HG03159 (cell line): ENCODE data around the gene SEMA6A.
A peak's percentile ranks its signal among the peaks of the same experiment; 100 is the strongest.
"Not testable (repeated sequence)": the region's sequence is repeated elsewhere in the genome, so short reads cannot be mapped to it uniquely, and the experiment has no call there.

ENCODE experiments used
- ATAC-seq: cut with Tn5 transposase; IDR thresholded peaks from one replicate; pipeline ENCODE4 v1.9.1; 2021; ENCODE audit warnings: mild to moderate bottlenecking, moderate library complexity; ENCODE audit not compliant: unreplicated experiment

The SEMA6A gene

GRCh38 chr5:116554764-116555163 lies 19.9 kb downstream of the SEMA6A start:
- no peak for ATAC-seq

GRCh38 chr5:116553366-116553765 lies 21.3 kb downstream of the SEMA6A start:
- ATAC-seq, result no peak

DNA sequence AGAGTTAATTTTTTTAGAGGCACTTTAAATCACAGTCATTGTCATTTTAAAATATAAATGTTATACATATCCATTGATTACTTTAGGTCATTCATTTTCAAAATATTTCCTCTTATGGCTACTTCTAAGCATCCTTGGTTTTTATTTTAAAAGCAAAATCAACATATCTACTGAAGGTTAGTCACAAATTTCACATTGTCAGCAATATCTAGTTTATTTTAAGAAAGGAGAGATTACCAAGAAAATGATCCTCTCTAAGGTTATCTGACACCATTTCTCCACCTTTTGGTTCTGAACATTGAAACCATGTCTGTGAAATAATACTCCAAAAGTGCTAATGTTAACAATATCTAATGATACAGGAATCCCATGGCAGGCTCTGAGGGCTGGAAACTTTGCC lies 24.5 kb downstream of the SEMA6A start:
- ATAC-seq, result no peak

DNA sequence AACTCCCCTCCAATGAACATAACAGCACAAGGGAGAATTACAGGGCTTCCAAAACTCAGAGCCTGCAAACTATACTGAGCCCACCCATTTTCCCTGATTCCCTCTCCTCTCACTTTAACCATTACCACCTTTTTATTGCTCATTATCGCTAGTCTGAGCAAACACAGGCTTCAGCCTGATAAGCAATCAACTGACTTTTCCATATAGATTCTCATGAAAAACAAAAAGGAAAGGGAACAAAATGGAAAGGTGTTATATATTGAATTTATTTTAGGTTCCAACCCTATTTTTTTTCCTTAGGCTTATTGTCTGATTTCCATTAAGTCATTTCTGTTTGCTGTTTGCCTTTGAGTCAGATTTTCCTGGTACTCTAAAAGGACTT lies 27.9 kb downstream of the SEMA6A start:
- no peak for ATAC-seq

GRCh38 chr5:116546033-116546742 lies 28.4 kb downstream of the SEMA6A start:
- ATAC-seq, result no peak

- ATAC-seq, result not testable (repeated sequence)
Observed at GRCh38 chr5:116545465-116545864, 29.2 kb downstream of the SEMA6A start.

DNA sequence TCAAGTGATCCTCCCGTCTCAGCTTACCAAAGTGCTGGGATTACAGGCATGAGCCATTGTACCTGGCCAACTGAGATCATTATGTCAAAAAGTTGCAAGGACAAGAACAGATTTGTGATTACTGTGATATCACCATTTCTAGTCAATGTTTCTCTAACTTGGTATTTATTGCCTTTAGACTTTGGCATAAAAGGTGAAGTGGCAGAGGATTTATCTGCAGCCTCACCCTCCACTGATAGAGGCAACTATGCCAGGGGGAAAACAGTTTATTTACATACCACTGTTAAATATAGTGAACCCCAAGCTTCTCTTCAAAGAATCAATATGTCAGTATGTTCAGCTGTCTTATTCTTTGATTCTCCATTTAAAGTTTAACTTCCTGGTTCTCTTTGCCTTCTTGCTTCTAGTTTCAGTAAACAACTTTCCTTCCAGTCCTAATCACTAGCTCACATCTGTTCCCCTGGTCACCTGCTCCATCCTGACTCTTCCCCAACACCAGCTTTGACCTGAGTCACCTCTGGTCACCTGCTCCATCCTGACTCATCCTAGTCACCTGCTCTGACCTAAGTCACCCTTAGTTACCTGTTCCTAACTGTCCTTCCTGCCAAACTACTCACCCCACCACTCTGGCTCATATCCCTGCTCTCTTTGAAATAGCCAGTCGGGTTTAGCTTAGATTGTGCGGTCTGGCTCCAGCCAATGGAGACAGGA lies 29.9 kb downstream of the SEMA6A start:
- no peak for ATAC-seq

- no peak for ATAC-seq
Observed at GRCh38 chr5:116543501-116543900, 31.1 kb downstream of the SEMA6A start.

GRCh38 chr5:116542619-116543018 lies 32.0 kb downstream of the SEMA6A start:
- ATAC-seq, result no peak

DNA sequence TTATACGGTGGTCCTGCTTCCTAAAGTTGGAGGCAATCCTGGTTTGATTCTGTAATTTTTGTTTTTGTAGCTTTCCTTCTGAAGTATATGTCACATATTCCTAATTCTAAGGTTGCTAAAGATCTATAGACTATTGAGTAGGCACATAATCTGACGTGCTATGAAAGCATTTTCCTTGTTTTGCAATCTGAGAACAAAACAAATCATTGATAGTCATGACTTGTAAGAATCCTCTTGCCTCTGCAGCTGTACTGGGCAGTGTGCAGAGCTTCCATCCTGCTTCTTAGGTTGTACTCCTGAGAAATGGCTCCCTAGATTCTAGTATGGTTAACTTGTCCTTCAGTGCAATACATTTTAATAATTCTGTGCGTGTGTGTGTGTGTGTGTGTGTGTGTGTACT lies 35.4 kb downstream of the SEMA6A start:
- no peak for ATAC-seq

- ATAC-seq, result no peak
Observed at GRCh38 chr5:116536316-116537083, 38.1 kb downstream of the SEMA6A start.

DNA sequence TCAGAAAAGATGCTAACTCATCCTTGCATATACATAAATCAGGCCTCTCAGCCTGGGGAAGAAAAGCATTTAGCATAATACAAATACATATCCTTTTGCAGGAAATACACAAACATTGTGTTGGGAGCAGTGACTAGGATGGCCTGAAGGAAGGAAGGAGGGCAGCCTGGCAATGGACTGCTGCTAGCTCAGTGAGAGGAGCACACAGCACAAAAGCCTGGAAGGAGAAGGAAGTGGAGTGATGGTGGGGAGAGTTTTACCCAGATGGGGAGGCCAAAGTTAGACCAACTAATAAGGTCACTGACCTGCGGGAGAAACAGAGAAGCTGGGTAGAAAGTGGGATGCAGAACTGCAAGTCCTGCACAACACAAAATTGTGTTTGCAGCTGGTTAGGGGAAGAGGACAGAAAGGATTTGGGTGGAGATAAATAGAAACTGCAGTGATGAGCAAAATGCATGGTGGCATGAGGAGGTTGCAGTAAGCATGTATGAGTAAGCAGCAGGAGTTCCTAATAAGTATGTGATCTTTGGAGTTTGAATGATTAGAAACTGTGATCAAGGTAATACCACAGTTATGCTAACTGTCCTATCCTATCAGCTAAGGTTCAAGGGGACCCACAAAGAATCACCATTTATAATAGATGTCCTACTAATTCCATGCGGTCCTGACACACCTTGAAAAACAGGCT lies 39.5 kb downstream of the SEMA6A start:
- no peak for ATAC-seq

DNA sequence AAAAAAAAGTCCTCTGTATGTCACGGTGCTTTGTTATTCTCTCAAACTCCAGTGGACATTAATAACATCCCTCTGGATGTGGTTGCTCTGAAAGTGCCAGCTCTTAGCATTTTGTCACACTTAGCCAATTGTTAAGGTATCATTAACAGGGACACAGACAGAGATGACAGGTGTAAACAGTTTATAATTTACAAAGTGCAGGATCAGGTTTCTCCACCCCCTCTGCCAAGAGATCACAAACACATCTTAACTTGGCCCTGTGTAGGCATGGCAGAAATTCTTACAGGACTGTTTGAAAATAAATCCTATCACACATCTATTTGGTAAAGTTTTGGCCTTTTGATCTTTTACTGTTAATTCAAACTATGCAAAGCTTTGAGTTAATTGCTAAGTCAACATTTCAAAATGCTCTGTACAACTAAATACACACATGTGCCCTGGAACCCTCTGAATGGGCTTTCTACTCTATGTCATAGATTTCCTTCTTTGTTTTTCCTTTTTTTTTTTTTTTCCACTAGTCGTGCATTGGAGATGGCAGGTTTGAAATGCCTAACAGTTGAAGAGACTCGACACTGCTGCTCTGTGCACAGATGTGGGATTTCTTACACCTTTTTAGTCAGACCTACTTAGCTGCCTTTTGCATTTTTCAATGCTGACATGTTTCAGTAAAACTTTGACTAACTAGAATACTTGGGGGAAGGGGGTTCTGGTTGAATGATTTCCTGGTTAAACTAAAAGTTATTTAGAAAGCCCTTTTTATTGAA lies 41.7 kb downstream of the SEMA6A start:
- peak; percentile 55 for ATAC-seq

DNA sequence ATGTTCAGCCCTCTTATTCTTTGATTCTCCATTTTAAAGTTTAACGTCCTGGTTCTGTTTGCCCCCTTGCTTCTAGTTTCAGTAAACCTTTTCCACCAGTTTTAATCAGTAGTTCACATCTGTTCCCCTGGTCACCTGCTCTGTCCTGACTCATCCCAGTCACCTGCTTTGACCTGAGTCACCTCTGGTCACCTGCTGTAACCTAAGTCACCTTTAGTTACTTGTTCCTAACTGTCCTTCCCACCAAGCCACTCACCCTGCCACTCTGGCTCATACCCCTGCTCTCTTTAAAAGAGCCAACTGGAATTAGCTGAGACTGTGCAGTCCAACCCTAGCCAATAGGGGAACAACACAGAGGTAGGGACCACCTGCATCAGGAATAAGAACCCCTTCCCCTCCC lies 43.0 kb downstream of the SEMA6A start:
- no peak for ATAC-seq

GRCh38 chr5:116531117-116531516 lies 43.5 kb downstream of the SEMA6A start:
- no peak for ATAC-seq

GRCh38 chr5:116530276-116530675 lies 44.3 kb downstream of the SEMA6A start:
- ATAC-seq, result no peak

DNA sequence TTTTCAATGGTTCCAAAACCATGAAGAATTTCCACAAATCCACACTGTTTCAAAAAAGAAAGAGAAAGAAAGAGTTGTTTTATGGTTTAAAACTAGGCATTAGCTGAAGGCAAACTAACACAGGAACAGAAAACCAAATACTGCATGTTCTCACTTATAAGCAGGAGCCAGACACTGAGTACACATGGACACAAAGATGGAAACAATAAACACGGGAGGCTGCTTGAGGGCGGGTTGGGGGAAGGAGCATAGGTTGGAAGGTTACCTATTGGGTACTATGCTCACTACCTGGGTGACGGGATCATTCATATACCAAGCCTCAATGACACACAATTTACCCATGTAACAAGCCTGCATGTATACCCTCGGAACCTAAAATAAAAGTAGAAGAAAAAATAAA lies 45.0 kb downstream of the SEMA6A start:
- ATAC-seq, result no peak

- no peak for ATAC-seq
Observed at GRCh38 chr5:116528519-116529234, 45.9 kb downstream of the SEMA6A start.

GRCh38 chr5:116527582-116527981 lies 47.0 kb downstream of the SEMA6A start:
- ATAC-seq, result no peak

DNA sequence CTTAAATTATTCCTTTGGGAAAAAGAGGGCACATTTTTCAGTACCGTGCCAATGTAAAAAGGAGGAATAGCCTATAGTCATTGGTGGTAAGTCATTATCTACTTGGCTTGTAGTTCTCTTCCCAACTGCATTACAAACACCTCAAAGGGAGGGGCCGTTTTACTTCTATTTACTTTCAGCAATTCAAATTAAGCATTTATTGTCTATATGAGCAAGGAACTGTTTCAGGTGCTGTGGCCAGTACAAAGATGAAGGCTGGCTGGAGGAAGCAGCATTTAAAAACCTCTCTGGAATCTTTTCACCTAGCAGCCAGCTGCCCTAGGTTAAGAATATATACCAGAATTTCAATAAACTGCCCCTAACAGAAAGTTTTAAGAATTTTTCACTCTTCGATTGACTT lies 48.9 kb downstream of the SEMA6A start:
- no peak for ATAC-seq
